ENCODE measurements around the gene FILIP1L.

FILIP1L gene

GRCh38 chr3:100125161-100125938 is 11.0 kb upstream of the FILIP1L start:
- no peak for DNase-seq (ENCODE audit: low read depth in 2 of 2)

- no peak for DNase-seq (ENCODE audit: low read depth in 2 of 2)
These were observed 10.0 kb upstream of the FILIP1L start for GRCh38 chr3:100124201-100124761.

- DNase-seq (ENCODE audit: low read depth in 2 of 2): no peak
These were observed 8.8 kb upstream of the FILIP1L start for GRCh38 chr3:100123112-100123511.

GRCh38 chr3:100122321-100122720 is 8.0 kb upstream of the FILIP1L start:
- DNase-seq (ENCODE audit: low read depth in 2 of 2): no peak

- no peak for DNase-seq (ENCODE audit: low read depth in 2 of 2)
These were observed 6.4 kb upstream of the FILIP1L start for GRCh38 chr3:100120693-100121092.

GRCh38 chr3:100120012-100120411 is 5.7 kb upstream of the FILIP1L start:
- DNase-seq (ENCODE audit: low read depth in 2 of 2): no peak

- DNase-seq (ENCODE audit: low read depth in 2 of 2): no peak
These were observed 2.8 kb upstream of the FILIP1L start for GRCh38 chr3:100117093-100117492.

GRCh38 chr3:100113723-100114412 is 433 bp downstream of the FILIP1L start:
- no peak for DNase-seq (ENCODE audit: low read depth in 2 of 2)

GRCh38 chr3:100111728-100112127 is 2.6 kb downstream of the FILIP1L start:
- no peak for DNase-seq (ENCODE audit: low read depth in 2 of 2)

GRCh38 chr3:100110162-100110561 is 4.1 kb downstream of the FILIP1L start:
- DNase-seq (ENCODE audit: low read depth in 2 of 2): no peak

- DNase-seq (ENCODE audit: low read depth in 2 of 2): no peak
These were observed 5.7 kb downstream of the FILIP1L start for GRCh38 chr3:100108464-100109079.

GRCh38 chr3:100107221-100107814 is 7.0 kb downstream of the FILIP1L start:
- no peak for DNase-seq (ENCODE audit: low read depth in 2 of 2)

- DNase-seq (ENCODE audit: low read depth in 2 of 2): no peak
These were observed 7.7 kb downstream of the FILIP1L start for GRCh38 chr3:100106531-100107141.

GRCh38 chr3:100106094-100106493 is 8.2 kb downstream of the FILIP1L start:
- DNase-seq (ENCODE audit: low read depth in 2 of 2): no peak

GRCh38 chr3:100105501-100105900 is 8.8 kb downstream of the FILIP1L start:
- DNase-seq (ENCODE audit: low read depth in 2 of 2): no peak

GRCh38 chr3:100104817-100105413 is 9.4 kb downstream of the FILIP1L start:
- no peak for DNase-seq (ENCODE audit: low read depth in 2 of 2)

- no peak for DNase-seq (ENCODE audit: low read depth in 2 of 2)
These were observed 9.9 kb downstream of the FILIP1L start for GRCh38 chr3:100104442-100104798.

GRCh38 chr3:100103558-100104441 is 10.5 kb downstream of the FILIP1L start:
- no peak for DNase-seq (ENCODE audit: low read depth in 2 of 2)

- DNase-seq (ENCODE audit: low read depth in 2 of 2): no peak
These were observed 11.5 kb downstream of the FILIP1L start for GRCh38 chr3:100102757-100103156.

GRCh38 chr3:100100425-100100824 is 13.9 kb downstream of the FILIP1L start:
- DNase-seq (ENCODE audit: low read depth in 2 of 2): no peak

Measured in stimulated activated CD4-positive, alpha-beta T cell treated with anti-CD3 and anti-CD28 coated beads, Interleukin-15, amount 100 ng/mL, for 48 hours (primary cell).